ENCODE results near the gene HNRNPF.
A peak's percentile ranks its signal among the peaks of the same experiment; 100 is the strongest.

- TF ChIP-seq POLR2A (IDR thresholded peaks at IDR 0.05; ENCODE audit: low read length) (peak; percentile 90), GATA1 (IDR thresholded peaks at IDR 0.05; ENCODE audit: low read depth, low read length) (no peak)
Measured at GRCh38 chr10:43407576-43408330, 1.2 kb downstream of the HNRNPF start.
